NCI-H2196 (cell line): ENCODE results near the gene TOMM7.
A peak's percentile ranks its signal among the peaks of the same experiment; 100 is the strongest.

Source experiments
- DNase-seq: peaks from one replicate; lab custom pipeline; 2025; ENCODE audit not compliant: unreplicated experiment; lab: John Stamatoyannopoulos, UW

Gene TOMM7

GRCh38 chr7:22822486-22823141, at the start of gene TOMM7:
Gene TOMM7 (minus strand): TSS chr7:22822849. CDS start chr7:22822779, 70 bp downstream.
- DNase-seq, result peak; percentile 96

DNA sequence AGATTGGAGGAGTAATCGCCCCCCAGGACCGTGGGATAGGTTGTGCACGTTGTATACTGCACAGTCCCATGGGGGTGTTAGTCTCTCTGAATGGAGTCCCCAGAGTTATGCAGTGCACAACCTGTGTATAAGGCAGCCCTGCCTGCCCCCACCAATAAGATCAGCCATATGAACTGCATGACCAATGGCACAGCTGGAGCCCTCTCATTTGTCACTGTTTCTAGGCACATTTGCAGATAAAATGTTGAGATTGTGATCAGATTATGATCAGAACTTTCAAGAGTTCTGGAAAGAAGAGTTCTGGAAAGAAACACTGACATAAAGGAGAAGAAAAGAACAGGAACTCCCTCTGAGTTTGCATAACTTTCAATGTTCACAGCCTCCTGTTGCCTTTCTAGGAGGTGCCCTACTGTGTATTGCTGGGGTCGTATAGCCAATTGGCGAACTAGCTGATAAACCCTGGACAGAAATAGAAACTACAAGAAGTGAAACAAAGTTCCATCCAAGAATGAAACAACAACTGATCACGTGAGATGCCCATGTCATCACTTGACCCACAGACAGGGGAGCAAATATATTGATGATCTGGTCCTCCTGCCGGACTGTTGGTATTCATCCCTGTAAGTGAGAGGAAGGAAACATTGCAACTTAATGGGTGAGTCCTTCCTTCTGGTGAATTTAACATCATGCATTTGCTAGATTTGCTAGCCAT, 49.6 kb upstream of the TOMM7 start:
- no peak for DNase-seq

DNA sequence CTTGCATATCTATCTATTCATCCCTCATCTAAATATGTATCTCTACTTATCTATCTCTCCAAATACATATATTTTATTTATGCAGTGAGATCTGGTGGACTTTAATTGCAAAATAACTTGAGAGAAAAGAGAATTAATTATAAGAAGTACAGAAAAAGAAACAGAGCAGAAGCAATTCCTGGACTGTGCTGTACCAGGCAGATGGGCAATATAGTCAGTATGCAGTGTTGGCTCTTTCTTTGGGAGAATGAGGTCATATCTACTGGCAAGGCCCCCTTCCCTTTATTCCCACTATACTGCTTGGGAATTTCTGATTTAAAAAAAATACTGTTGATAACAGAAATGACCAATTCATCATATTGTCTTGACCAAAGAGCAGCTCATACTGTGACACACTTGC, 49.0 kb upstream of the TOMM7 start:
- DNase-seq, result no peak

DNA sequence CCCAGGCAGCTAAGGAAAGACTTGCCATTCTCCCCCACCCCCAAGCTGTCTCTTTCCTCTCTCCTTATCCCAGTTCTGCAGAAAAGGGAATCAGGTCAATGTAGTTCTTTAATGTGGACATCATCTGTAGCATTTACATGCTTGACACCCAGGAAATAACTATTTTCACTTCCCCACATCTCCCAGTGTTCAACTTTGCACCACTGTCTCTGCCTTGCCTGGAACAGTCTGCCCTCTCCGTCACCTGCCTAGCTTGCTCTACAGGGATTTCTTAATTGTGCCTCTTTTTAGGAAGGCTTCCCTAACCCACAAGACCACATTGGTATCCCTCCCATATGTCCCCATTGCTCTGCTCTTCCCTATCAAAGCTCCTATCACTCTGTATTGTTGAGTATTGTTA, 45.9 kb upstream of the TOMM7 start:
- no peak for DNase-seq

- no peak for DNase-seq
Measured at GRCh38 chr7:22867589-22867988, 44.9 kb upstream of the TOMM7 start.

DNA sequence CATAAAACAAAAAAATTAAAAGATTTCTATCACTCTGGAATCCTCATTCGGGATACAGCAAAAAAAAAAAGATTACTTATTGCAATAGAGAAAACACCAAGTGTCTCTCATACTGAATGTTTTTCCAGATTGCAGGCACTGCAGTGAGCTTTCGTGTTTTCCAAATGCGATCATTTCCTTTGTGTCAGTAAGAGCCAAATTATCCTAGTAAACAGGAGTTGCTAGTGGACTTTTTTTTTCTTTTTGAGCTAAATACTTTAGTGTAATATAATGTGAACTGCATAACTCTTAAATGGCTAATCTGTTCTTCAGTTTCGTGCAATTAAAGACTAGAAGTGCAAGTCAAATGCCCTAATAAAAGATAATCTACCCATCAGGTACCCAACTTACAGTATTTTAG, 44.4 kb upstream of the TOMM7 start:
- no peak for DNase-seq

DNA sequence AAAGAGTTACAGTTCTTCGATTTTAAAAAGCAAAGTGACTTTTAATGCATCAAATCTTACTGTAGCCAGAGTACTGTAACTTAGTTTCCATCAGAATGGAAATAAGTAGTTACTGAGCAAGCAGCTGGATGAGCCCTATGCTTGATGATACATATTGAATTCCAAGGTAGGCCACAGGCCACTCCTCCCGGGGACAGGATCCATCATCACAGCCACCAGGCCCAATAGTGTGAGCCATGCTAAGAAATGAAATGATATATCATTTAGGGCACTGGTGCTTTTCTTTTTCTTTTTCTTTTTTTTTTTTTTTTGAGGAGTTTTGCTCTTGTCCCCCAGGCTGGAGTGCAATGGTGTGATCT, 42.9 kb upstream of the TOMM7 start:
- no peak for DNase-seq

GRCh38 chr7:22864855-22865601, 42.4 kb upstream of the TOMM7 start:
- no peak for DNase-seq

DNA sequence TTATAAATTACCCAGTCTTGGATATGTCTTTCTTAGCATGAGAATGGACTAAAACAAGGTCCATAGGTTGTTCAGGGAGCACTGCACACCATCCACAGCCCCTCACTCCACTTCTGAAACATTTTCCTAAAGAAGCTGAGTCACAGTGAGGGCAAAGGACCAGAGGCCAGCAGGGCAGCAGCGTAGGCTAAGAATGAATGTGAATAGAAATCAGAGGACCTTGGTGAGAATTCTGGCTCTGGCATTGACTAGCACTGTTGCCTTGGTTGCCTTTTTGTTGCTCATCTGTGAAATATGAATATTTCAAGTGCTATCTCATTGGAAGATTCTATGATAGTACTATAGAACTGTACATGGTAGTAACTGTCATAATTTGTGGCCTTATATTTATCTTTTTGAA, 41.7 kb upstream of the TOMM7 start:
- no peak for DNase-seq

GRCh38 chr7:22863156-22863899, 40.7 kb upstream of the TOMM7 start:
- DNase-seq, result no peak

DNA sequence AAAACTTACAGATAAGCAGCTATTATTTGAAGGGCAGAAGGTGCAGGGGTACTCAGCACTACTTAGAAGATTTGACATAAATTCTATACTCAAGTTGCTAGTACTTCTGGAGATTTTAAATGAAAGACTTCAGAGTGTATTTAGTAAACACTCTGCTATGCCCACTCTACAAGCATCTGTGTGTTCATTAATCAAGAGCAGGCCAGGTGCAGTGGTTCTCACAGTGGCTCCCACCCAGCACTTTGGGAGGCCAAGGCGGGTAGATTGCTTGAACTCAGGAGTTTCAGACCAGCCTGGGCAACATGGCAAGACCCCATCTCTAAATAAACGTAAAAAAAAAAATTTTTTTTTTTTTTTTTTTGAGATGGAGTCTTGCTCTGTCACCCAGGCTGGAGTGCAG, 38.9 kb upstream of the TOMM7 start:
- no peak for DNase-seq

DNA sequence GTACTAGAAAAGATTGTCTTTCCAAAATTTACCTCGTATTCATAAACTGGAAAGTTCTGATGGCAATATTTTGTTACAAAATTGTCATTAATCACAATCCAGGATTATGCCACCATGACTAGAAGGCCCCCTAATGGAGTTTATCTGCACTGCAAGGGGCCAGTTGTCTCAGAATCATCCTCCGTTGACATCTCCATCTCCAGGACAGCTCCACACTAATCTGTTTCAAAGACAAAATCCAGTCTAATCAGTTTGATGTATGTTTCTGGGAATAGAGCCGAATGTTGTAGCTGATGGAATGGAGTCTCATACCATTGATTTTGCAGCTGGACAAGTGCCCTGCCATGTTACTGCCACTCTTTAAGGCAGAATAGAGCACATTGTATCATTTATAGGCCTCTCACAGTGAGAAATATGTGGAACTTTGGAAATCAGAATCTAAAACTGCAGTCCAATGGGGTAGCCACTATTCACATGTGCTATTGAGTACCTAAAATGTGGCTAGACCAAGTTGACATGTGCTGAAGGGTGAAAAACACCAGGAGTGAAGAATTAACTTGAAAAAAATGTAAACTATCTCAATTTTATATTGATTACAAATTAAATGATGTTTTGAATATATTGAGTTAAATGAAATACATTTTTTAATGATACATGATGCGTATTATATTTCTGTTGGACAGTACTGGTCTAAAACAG, 38.3 kb upstream of the TOMM7 start:
- no peak for DNase-seq

- DNase-seq, result no peak
Measured at GRCh38 chr7:22860337-22860736, 37.7 kb upstream of the TOMM7 start.

- no peak for DNase-seq
Measured at GRCh38 chr7:22859641-22860290, 37.1 kb upstream of the TOMM7 start.

GRCh38 chr7:22858640-22859561, 36.3 kb upstream of the TOMM7 start:
- DNase-seq, result no peak

GRCh38 chr7:22858274-22858639, 35.6 kb upstream of the TOMM7 start:
- DNase-seq, result no peak

- DNase-seq, result no peak
Measured at GRCh38 chr7:22856416-22856815, 33.8 kb upstream of the TOMM7 start.

- DNase-seq, result no peak
Measured at GRCh38 chr7:22855049-22855392, 32.4 kb upstream of the TOMM7 start.
